Left renal cortex interstitium (tissue), 4 donors: ENCODE data around the gene CIB4. TPM values are rescaled to one million over a fixed set of nuclear protein-coding genes. Genes with fewer than 3 reads are reported as not detected.

ENCODE experiments used
- DNase-seq, 4 donors: peaks; one replicate each; pipeline ENCODE4 v3.0.0-alpha.2; 2013; ENCODE audit warnings: low read depth in 4 of 4, low spot score in 2 of 4, missing footprints in 1 of 4
- polyA plus RNA-seq, 4 donors: library from polyadenylated mRNA; unstranded; fragments of 120-200 nt; gene quantifications; one replicate each; pipeline ENCODE4 v1.2.1, GENCODE V29; 2013; ENCODE audit not compliant: insufficient read length in 4 of 4

Gene CIB4
- polyA plus RNA-seq, 4 donors, result 0.33 to 0.81 (median 0.41) TPM; not detected in 1

GRCh38 chr2:26534865-26535662, 106.1 kb downstream of the CIB4 start:
- DNase-seq, result no peak

GRCh38 chr2:26534098-26534864, 106.9 kb downstream of the CIB4 start:
- DNase-seq, result no peak

GRCh38 chr2:26533661-26534060, 107.5 kb downstream of the CIB4 start:
- no peak for DNase-seq

- DNase-seq, result no peak
Observed at GRCh38 chr2:26532301-26533250, 108.6 kb downstream of the CIB4 start.

Other genes starting within 250 kb of the CIB4 start
- gene DRC1, start 239.4 kb downstream of the CIB4 start, polyA plus RNA-seq, result 1 to 10 TPM; 2.4 to 3.8 (median 3.0) TPM
- gene OTOF, start 163.2 kb downstream of the CIB4 start, polyA plus RNA-seq, result under 1 TPM; 0.10 to 0.24 (median 0.20) TPM
- gene KCNK3, start 51.4 kb upstream of the CIB4 start, polyA plus RNA-seq, result 1 to 10 TPM; 1.1 to 3.6 (median 2.0) TPM
- 10 to 100 TPM; 16.2 to 17.5 (median 16.6) TPM for gene SLC35F6, start 122.9 kb upstream of the CIB4 start, polyA plus RNA-seq
- gene CENPA, start 144.7 kb upstream of the CIB4 start, polyA plus RNA-seq, result 10 to 100 TPM; 13.0 to 16.2 (median 14.9) TPM
- 1 to 10 TPM; 4.5 to 7.7 (median 6.3) TPM for gene DPYSL5, start 206.8 kb upstream of the CIB4 start, polyA plus RNA-seq